Measurements from ENCODE around the gene RIMKLB. TPM values are rescaled to one million over a fixed set of nuclear protein-coding genes. Genes with fewer than 3 reads are reported as not detected.
"Not testable (repeated sequence)": the region's sequence is repeated elsewhere in the genome, so short reads cannot be mapped to it uniquely, and the experiment has no call there.

RIMKLB gene
- total and polyA plus RNA-seq, 3 donors from 2014 or later = 101 to 141 (median 123) TPM

DNA sequence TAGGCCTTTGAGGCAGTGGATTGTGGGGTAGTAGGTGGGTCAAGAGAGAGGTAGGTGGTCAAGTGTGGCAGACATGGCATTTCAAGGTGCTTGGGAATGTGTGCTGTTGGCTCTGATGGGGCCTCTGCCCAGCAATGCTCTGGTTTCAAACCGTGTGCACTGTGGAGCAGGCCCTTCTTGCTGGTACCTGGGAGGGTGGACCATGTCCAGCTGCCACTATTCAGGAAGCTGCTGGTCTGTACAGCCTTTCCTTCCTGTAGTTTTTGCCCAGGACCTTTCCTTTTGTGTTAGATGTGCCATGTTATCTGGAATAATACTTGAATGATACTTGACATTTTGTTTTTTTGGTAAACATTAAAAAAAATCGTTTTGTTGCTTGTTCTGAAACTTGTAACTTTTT, 14.8 kb downstream of the RIMKLB start:
- Histone ChIP-seq H3K4me1 (peaks cover 17% of the 10 kb centered on the region), H3K27ac (peak overlapping the region; percentile 69 to 85), H3K36me3 (ENCODE audit: low read depth, missing control alignments) (no peaks in the 10 kb centered on the region), H3K4me3 (no peak overlapping the region), H3K9me3 (no peaks in the 10 kb centered on the region), H3K27me3 (no peaks in the 10 kb centered on the region)
- TF ChIP-seq, protein P1, sequence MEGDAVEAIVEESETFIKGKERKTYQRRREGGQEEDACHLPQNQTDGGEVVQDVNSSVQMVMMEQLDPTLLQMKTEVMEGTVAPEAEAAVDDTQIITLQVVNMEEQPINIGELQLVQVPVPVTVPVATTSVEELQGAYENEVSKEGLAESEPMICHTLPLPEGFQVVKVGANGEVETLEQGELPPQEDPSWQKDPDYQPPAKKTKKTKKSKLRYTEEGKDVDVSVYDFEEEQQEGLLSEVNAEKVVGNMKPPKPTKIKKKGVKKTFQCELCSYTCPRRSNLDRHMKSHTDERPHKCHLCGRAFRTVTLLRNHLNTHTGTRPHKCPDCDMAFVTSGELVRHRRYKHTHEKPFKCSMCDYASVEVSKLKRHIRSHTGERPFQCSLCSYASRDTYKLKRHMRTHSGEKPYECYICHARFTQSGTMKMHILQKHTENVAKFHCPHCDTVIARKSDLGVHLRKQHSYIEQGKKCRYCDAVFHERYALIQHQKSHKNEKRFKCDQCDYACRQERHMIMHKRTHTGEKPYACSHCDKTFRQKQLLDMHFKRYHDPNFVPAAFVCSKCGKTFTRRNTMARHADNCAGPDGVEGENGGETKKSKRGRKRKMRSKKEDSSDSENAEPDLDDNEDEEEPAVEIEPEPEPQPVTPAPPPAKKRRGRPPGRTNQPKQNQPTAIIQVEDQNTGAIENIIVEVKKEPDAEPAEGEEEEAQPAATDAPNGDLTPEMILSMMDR (IDR thresholded peaks at IDR 0.05) = no peak
- TF ChIP-seq POLR2A (IDR thresholded peaks at IDR 0.05) = no peak
- DNase-seq = no peak
- 22 to 36% methylated on average over 2 of the region's 2 CpGs for WGBS, 2 donors
- intact Hi-C loops (cut with DNase I; ENCODE audit: low total_unique reads) = no loop called here

DNA sequence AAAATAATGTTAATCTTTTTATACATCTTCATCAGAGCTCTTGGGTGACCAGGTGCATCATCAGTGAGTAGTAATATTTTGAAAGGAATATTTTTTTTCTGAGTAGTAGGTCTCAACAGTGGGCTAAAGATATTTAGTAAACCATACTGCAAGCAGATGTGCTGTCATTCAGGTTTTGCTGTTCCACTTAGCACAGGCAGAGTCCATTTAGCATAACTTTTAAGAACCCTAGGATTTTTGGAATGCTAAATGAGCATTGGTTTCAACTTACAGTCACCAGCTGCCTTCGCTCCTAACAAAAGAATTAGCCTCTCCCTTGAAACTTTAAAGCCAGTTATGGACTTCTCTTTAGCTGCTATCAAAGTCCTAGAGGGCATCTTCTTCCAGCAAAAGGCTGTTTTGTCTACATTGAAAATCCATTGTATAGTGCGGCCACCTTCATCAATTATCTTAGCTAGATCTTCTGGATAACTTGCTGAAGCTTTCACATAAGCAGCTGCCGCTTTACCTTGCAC, 24.6 kb downstream of the RIMKLB start:
- no peaks in the 10 kb centered on the region for H3K9me3 ChIP-seq
- intact Hi-C loops (cut with DNase I; ENCODE audit: low total_unique reads) = no loop called here
- no peak overlapping the region for H3K4me3 ChIP-seq
- no peak for DNase-seq
- H3K36me3 ChIP-seq (ENCODE audit: low read depth, missing control alignments) = no peaks in the 10 kb centered on the region
- H3K27ac ChIP-seq = no peak overlapping the region
- WGBS, 2 donors = 93 to 100% methylated on average over 3 of the region's 3 CpGs
- no peak for TF ChIP-seq POLR2A (IDR thresholded peaks at IDR 0.05)
- TF ChIP-seq, protein P1 (IDR thresholded peaks at IDR 0.05) = no peak
- H3K4me1 ChIP-seq = no peaks in the 10 kb centered on the region
- no peaks in the 10 kb centered on the region for H3K27me3 ChIP-seq

DNA sequence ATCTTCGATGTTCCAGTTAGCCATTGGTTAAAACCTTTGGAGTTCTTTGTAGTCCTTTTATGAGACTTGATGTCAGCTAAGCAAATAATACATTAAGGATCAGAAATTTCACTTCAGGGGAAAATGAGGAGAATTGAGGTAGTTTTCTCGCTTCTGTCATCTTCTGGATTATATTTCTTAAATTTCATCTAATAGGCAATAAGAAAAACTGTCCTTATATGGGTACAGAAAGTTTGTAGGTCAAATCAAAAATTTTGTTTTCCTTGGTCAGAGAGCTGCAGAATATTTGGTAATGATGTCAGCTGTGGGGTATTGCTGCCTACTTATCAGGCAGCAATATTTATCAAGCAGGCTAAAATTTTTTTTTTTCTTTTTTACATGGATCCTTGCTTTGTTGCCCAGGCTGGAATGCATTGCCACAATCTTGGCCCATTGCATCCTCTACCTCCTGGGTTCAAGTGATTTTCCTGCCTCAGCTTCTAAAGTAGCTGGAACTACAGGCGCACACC, 37.1 kb downstream of the RIMKLB start:
- no peaks in the 10 kb centered on the region for H3K36me3 ChIP-seq (ENCODE audit: low read depth, missing control alignments)
- 66 to 70% methylated on average over 3 of the region's 3 CpGs for WGBS, 2 donors
- intact Hi-C loops (cut with DNase I; ENCODE audit: low total_unique reads) = no loop called here
- H3K27ac ChIP-seq = peak overlapping the region; percentile 60 to 89
- DNase-seq = no peak
- H3K4me3 ChIP-seq = no peak overlapping the region
- no peaks in the 10 kb centered on the region for H3K9me3 ChIP-seq
- peaks cover 11% of the 10 kb centered on the region for H3K4me1 ChIP-seq
- TF ChIP-seq POLR2A (IDR thresholded peaks at IDR 0.05) = no peak
- TF ChIP-seq, protein P1 (IDR thresholded peaks at IDR 0.05) = no peak
- no peaks in the 10 kb centered on the region for H3K27me3 ChIP-seq

DNA sequence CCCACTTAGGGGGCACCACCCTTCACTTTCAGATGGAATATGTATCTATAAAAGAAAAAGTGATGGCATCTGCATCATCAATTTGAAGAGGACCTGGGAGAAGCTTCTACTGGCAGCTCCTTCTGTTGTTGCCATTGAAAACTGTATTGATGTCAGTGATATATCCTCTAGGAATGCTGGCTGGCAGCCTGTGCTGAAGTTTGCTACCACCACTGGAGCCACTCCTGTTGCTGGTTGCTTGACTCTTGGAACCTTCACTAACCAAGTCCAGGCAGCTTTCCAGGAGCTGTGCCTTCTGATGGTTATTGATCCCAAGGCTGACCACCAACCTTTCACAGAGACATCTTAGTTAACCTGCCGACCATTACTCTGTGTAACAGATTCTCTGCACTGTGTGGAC, 44.7 kb downstream of the RIMKLB start:
- H3K4me1 ChIP-seq = no peaks in the 10 kb centered on the region
- intact Hi-C loops (cut with DNase I; ENCODE audit: low total_unique reads) = no loop called here
- DNase-seq = no peak
- H3K27ac ChIP-seq = no peak overlapping the region
- no peak for TF ChIP-seq POLR2A (IDR thresholded peaks at IDR 0.05)
- TF ChIP-seq, protein P1 (IDR thresholded peaks at IDR 0.05) = no peak
- H3K36me3 ChIP-seq (ENCODE audit: low read depth, missing control alignments) = no peaks in the 10 kb centered on the region
- H3K27me3 ChIP-seq = no peaks in the 10 kb centered on the region
- WGBS, 2 donors = 100% methylated on average over 1 of the region's 1 CpG
- no peak overlapping the region for H3K4me3 ChIP-seq
- H3K9me3 ChIP-seq = no peaks in the 10 kb centered on the region

DNA sequence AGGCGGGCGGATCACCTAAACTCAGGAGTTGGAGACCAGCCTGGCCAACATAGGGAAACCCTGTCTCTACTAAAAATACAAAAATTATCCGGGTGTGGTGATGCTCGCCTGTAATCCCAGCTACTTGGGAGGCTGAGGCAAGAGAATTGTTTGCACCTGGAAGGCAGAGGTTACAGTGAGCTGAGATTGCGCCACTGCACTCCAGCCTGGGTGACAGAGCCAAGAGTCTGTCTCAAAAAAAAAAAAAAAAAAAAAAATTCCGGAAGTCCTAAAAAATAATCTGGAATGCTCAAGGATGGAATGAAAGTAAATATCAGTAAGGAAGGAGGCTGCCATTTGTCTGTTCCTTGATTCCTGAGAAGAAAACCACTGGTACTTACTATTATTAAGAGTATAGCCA, 45.3 kb downstream of the RIMKLB start:
- H3K36me3 ChIP-seq (ENCODE audit: low read depth, missing control alignments); DNase-seq; intact Hi-C loops (cut with DNase I; ENCODE audit: low total_unique reads); H3K4me3 ChIP-seq; H3K4me1 ChIP-seq; H3K9me3 ChIP-seq; H3K27ac ChIP-seq; H3K27me3 ChIP-seq: not testable (repeated sequence)
- 90 to 93% methylated on average over 6 of the region's 6 CpGs for WGBS, 2 donors

DNA sequence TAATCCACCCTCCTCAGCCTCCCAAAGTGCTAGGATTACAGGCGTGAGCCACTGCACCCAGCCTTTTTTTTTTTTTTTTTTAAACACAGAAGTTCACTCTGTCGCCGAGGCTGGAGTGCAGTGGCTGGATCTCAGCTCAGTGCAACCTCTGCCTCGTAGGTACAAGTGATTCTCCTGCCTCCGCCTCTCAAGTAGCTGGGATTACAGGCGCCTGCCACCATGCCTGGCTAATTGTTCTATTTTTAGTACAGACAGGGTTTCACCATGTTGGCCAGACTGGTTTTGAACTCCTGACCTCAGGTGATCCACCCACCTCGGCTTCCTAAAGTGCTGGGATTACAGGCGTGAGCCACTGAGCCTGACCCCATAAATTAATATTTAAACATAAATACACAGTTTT, 47.8 kb downstream of the RIMKLB start:
- H3K4me1 ChIP-seq; H3K4me3 ChIP-seq; DNase-seq; H3K27ac ChIP-seq; H3K9me3 ChIP-seq; H3K27me3 ChIP-seq; H3K36me3 ChIP-seq (ENCODE audit: low read depth, missing control alignments); intact Hi-C loops (cut with DNase I; ENCODE audit: low total_unique reads): not testable (repeated sequence)
- 89 to 94% methylated on average over 8 of the region's 8 CpGs for WGBS, 2 donors

All from testis (tissue), 3 donors.